H1 (cell line): Measurements from ENCODE around the gene KRCC1. TPM values are rescaled to one million over a fixed set of nuclear protein-coding genes. Genes with fewer than 3 reads are reported as not detected.

Experiments
- ASH2L ChIP-seq: fragments of 200-600, 300-600 bp; sonication (generic); IDR thresholded peaks from one replicate; pipeline ENCODE4 v1.7.1; 2017; ENCODE audit warnings: low read length
- ATF3 ChIP-seq: IDR thresholded peaks from 2 replicates; pipeline ENCODE4 v1.6.1; 2011; ENCODE audit warnings: low read depth, mild to moderate bottlenecking, low read length; ENCODE audit not compliant: insufficient read depth
- BACH1 ChIP-seq: IDR thresholded peaks from 2 replicates; pipeline ENCODE4 v1.6.1; 2012; ENCODE audit warnings: low read length, improper control_type of control experiment
- E2F6 ChIP-seq: IDR thresholded peaks from 2 replicates; pipeline ENCODE4 v1.6.1; 2012; ENCODE audit warnings: inconsistent platforms
- HDAC2 ChIP-seq, 2 experiments: fragments of 300-600 bp in 1 of 2; sonication (generic) in 1 of 2; IDR thresholded peaks; 2 replicates each; pipeline ENCODE4 v1.6.1; 2011 to 2012; ENCODE audit warnings: low read depth in 2 of 2, low read length in 2 of 2, mild to moderate bottlenecking in 2 of 2, moderate library complexity in 2 of 2, borderline replicate concordance in 1 of 2, inconsistent platforms in 1 of 2
- KDM4A ChIP-seq: IDR thresholded peaks from one replicate; pipeline ENCODE4 v1.7.1; 2012; ENCODE audit warnings: low read depth, mild to moderate bottlenecking, moderate library complexity, low read length, inconsistent platforms; ENCODE audit not compliant: severe bottlenecking
- PHF8 ChIP-seq: fragments of 200-600 bp; sonication (generic); conservative IDR thresholded peaks from 2 replicates; pipeline ENCODE4 v1.7.1; 2012; ENCODE audit warnings: low read depth, mild to moderate bottlenecking, inconsistent platforms, low read length, moderate library complexity
- POLR2A ChIP-seq, 2 experiments: IDR thresholded peaks; 1 replicate in 1 of 2; 2 replicates in 1 of 2; pipeline ENCODE4 v1.6.1; 2011; ENCODE audit warnings: low read depth in 2 of 2, low read length in 2 of 2, mild to moderate bottlenecking in 2 of 2; ENCODE audit errors: control extremely low read depth in 1 of 2
- POLR2AphosphoS5 ChIP-seq: IDR thresholded peaks from 2 replicates; pipeline ENCODE4 v1.6.1; 2011; ENCODE audit warnings: low read depth, low read length
- SIN3A ChIP-seq, 2 experiments: IDR thresholded peaks in 1 of 2; conservative IDR thresholded peaks in 1 of 2; 2 replicates each; pipeline ENCODE4 v1.6.1; 2011 to 2012; ENCODE audit warnings: low read length in 2 of 2, improper control_type of control experiment in 1 of 2, low read depth in 1 of 2, mild to moderate bottlenecking in 1 of 2
- SIRT6 ChIP-seq: IDR thresholded peaks from one replicate; pipeline ENCODE4 v1.7.1; 2012; ENCODE audit warnings: low read length, inconsistent platforms
- TCF12 ChIP-seq: IDR thresholded peaks from 2 replicates; pipeline ENCODE4 v1.6.1; 2011; ENCODE audit warnings: low read depth, mild to moderate bottlenecking, low read length
- polyA plus RNA-seq, 7 experiments: library from polyadenylated mRNA; depleted of rRNA in 3 of 7; stranded (reverse) in 5 of 7; unstranded in 2 of 7; fragments of >200 nt in 5 of 7; fragments of 200-250 nt in 2 of 7; gene quantifications; 1 replicate in 5 of 7; 2 replicates in 1 of 7; 4 replicates in 1 of 7; pipeline versions ENCODE4 v1.2.1 to v1.2.3, GENCODE V29; 2011 to 2013; ENCODE audit warnings: missing spikeins in 2 of 7, mixed read lengths in 2 of 7
- total RNA-seq: library from RNA; stranded (reverse); fragmentation: NEBNext Ultra II Directional; extraction: Animal tissue kit (Norgen Biotek cat#: 25700); gene quantifications from 2 replicates; pipeline ENCODE4 v1.2.1, GENCODE V29; 2021

KRCC1 gene
- total and polyA plus RNA-seq, 2 of the 8 experiments (the other 6 are each of a cell fraction or from before 2014, with no cell fraction given), result 5.1 to 8.5 TPM

- peak; percentile 43 for TF ChIP-seq KDM4A
- no peak for TF ChIP-seq SIRT6
- peak; percentile 57; the same call in 1 of the 2 replicates for TF ChIP-seq POLR2AphosphoS5
- no peak for TF ChIP-seq TCF12
- TF ChIP-seq E2F6, result 0 out of 2 replicates have a peak, but pooled peaks have one; percentile 14
- TF ChIP-seq SIN3A (conservative IDR thresholded peaks at IDR 0.05 in 1 of 2, IDR thresholded peaks at IDR 0.05 in 1 of 2; ENCODE audit: low read depth in 1 of 2, low read length in 2 of 2), result no peak
- TF ChIP-seq BACH1, result no peak
- TF ChIP-seq ASH2L, result peak; percentile 58
- no peak for TF ChIP-seq HDAC2 (IDR thresholded peaks at IDR 0.05; ENCODE audit: borderline replicate concordance in 1 of 2, low read depth in 2 of 2, low read length in 2 of 2)
- peak; percentile 30; the same call in 1 of the 2 replicates for TF ChIP-seq PHF8
- no peak for TF ChIP-seq POLR2A (IDR thresholded peaks at IDR 0.05; ENCODE audit: control extremely low read depth in 1 of 2, low read depth in 2 of 2, low read length in 2 of 2)
- no peak for TF ChIP-seq ATF3
Observed at GRCh38 chr2:88016960-88017779, 38.4 kb downstream of the KRCC1 start (continued).
